ENCODE results near the gene LMTK2.
A peak's percentile ranks its signal among the peaks of the same experiment; 100 is the strongest.

The LMTK2 gene

GRCh38 chr7:98106647-98107312 is at the start of gene LMTK2:
LMTK2 (plus strand) TSS chr7:98106862; CDS start chr7:98107178, 316 bp downstream.
- peak; percentile 98 for DNase-seq

- no peak for DNase-seq
Observed at GRCh38 chr7:98057157-98057556, 49.5 kb upstream of the LMTK2 start.

GRCh38 chr7:98058186-98058585 is 48.5 kb upstream of the LMTK2 start:
- DNase-seq, result no peak

- no peak for DNase-seq
Observed at GRCh38 chr7:98064233-98064632, 42.4 kb upstream of the LMTK2 start.

GRCh38 chr7:98066208-98066607 is 40.5 kb upstream of the LMTK2 start:
- no peak for DNase-seq

- no peak for DNase-seq
Observed at GRCh38 chr7:98066934-98067507, 39.6 kb upstream of the LMTK2 start.

GRCh38 chr7:98073047-98073446 is 33.6 kb upstream of the LMTK2 start:
- no peak for DNase-seq

GRCh38 chr7:98075801-98076200 is 30.9 kb upstream of the LMTK2 start:
- no peak for DNase-seq

- DNase-seq, result no peak
Observed at GRCh38 chr7:98077762-98078161, 28.9 kb upstream of the LMTK2 start.

- no peak for DNase-seq
Observed at GRCh38 chr7:98078197-98078870, 28.3 kb upstream of the LMTK2 start.

GRCh38 chr7:98079891-98080648 is 26.6 kb upstream of the LMTK2 start:
- no peak for DNase-seq

GRCh38 chr7:98081319-98081718 is 25.3 kb upstream of the LMTK2 start:
- no peak for DNase-seq

- no peak for DNase-seq
Observed at GRCh38 chr7:98084631-98085030, 22.0 kb upstream of the LMTK2 start.

- no peak for DNase-seq
Observed at GRCh38 chr7:98085674-98086073, 21.0 kb upstream of the LMTK2 start.

GRCh38 chr7:98086281-98086718 is 20.4 kb upstream of the LMTK2 start:
- no peak for DNase-seq

- DNase-seq, result no peak
Observed at GRCh38 chr7:98088109-98088508, 18.6 kb upstream of the LMTK2 start.

- no peak for DNase-seq
Observed at GRCh38 chr7:98090116-98090515, 16.5 kb upstream of the LMTK2 start.

GRCh38 chr7:98091061-98091460 is 15.6 kb upstream of the LMTK2 start:
- DNase-seq, result no peak

GRCh38 chr7:98091523-98091922 is 15.1 kb upstream of the LMTK2 start:
- DNase-seq, result no peak

GRCh38 chr7:98097042-98097645 is 9.5 kb upstream of the LMTK2 start:
- no peak for DNase-seq

GRCh38 chr7:98100088-98100487 is 6.6 kb upstream of the LMTK2 start:
- DNase-seq, result no peak

GRCh38 chr7:98102170-98102569 is 4.5 kb upstream of the LMTK2 start:
- DNase-seq, result no peak

- DNase-seq, result no peak
Observed at GRCh38 chr7:98105942-98106544, 619 bp upstream of the LMTK2 start.
